ENCODE results near the gene DPP7. TPM values are rescaled to one million over a fixed set of nuclear protein-coding genes. Genes with fewer than 3 reads are reported as not detected.
"Not testable (repeated sequence)": the region's sequence is repeated elsewhere in the genome, so short reads cannot be mapped to it uniquely, and the experiment has no call there.

Gene DPP7
- total and polyA plus RNA-seq, 12 donors = 91.4 to 677 (median 125) TPM

DNA sequence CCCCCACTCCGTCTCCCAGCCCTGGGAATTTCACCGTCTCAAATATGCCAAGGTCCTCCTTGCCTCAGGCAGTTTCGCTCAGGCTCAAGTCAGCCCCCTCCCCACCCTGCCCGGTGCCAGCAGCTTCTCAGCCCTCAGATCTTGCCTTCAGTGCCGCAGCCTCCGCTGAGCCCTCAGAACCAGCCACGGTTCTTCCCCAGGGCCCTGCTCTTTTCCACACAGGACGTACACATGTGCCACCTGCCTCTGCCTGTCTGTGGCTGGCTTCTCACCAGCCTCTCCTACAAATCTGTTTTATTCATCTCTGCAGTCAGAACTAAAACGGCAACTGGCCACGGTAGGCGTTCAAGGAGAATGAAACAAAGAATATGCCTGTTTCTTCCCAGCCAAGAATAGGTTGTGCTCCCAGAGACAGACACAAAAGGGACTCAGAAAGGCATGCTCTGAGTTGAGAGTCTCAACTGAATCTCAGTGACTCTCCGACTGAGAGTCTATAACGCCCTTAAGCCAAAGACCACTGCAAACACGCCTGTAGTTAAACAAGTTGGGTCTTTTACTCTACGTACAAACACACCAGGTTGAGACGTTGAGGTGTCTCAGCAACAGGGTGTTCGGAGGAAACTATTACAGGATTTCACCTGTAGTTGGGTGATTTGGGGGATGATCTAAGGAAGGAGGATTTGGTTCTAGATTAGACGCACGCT lies 13.8 kb upstream of the DPP7 start:
- Histone ChIP-seq H3K4me3 (peak overlapping the region in 8 of 10 donors; percentile 65 to 94 (median 82)), H3K36me3 (no peaks in the 10 kb centered on the region), H3K27ac (peak overlapping the region in 6 of 10 donors; percentile 32 to 87 (median 74)), H3K27me3 (peaks cover 0 to 26% (median 10%) of the 10 kb centered on the region in 7 donors), H3K9me3 (peaks cover 0 to 15% (median 0%) of the 10 kb centered on the region in 11 donors), H3K4me1 (peaks cover 9 to 42% (median 28%) of the 10 kb centered on the region in 9 donors)
- ATAC-seq (no peak), DNase-seq (no peak)
- 74 to 75% methylated on average over 19 of the region's 19 CpGs for WGBS, 2 donors
- TF ChIP-seq, protein P1, sequence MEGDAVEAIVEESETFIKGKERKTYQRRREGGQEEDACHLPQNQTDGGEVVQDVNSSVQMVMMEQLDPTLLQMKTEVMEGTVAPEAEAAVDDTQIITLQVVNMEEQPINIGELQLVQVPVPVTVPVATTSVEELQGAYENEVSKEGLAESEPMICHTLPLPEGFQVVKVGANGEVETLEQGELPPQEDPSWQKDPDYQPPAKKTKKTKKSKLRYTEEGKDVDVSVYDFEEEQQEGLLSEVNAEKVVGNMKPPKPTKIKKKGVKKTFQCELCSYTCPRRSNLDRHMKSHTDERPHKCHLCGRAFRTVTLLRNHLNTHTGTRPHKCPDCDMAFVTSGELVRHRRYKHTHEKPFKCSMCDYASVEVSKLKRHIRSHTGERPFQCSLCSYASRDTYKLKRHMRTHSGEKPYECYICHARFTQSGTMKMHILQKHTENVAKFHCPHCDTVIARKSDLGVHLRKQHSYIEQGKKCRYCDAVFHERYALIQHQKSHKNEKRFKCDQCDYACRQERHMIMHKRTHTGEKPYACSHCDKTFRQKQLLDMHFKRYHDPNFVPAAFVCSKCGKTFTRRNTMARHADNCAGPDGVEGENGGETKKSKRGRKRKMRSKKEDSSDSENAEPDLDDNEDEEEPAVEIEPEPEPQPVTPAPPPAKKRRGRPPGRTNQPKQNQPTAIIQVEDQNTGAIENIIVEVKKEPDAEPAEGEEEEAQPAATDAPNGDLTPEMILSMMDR (IDR thresholded peaks at IDR 0.05) = no peak
- intact Hi-C loops (cut with DNase I) = no loop called here

DNA sequence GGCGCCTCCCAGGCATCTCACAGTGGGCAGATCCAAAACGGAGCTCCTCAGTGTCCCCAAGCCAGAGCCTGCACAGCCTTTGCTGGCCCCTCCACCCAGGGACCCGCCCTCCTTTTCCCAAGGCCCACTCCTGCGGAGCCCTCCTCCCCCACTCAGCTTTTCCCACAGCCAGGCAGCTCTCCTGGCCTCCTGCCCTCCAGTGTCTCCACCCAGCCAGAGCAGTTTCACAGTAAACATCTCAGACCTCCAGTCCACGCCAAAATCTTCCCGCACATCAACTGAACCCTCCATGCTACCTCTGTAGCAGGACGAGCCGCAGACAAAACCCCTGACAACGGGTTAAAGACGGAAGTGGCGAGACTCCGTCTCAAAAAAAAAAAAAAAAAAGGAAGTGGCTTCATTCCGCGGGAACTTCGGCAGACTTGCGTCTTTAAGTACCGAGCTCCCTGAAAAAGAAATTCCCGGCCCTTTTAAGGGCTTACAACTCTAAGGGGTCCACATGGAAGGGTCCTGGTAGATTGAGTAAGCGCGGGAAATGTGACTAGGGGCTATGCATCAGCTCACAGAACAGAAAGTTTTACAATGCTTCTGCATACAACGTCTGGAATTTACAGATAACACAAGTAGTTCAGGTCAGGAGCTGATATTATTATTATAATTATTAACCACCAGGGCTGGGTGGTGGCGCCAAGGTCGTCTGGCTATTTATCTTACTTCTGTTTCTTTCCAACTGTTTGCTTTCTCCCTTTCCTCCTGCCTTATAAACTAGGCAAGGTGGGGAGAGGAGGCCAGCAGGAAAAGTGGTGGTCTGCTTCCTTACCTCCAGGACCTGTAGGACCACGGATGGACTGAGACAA lies 13.0 kb upstream of the DPP7 start:
- peak overlapping the region in 8 of 10 donors; percentile 16 to 94 (median 44) for H3K4me3 ChIP-seq
- H3K27me3 ChIP-seq = peaks cover 0 to 19% (median 2%) of the 10 kb centered on the region in 7 donors
- no peaks in the 10 kb centered on the region for H3K36me3 ChIP-seq
- peaks cover 0 to 15% (median 0%) of the 10 kb centered on the region in 11 donors for H3K9me3 ChIP-seq
- ATAC-seq = peak in 3 of 8 donors; percentile 3 to 20 (median 12)
- peak overlapping the region in 7 of 10 donors; percentile 58 to 87 (median 70) for H3K27ac ChIP-seq
- H3K4me1 ChIP-seq = peaks cover 9 to 42% (median 28%) of the 10 kb centered on the region in 9 donors
- 31 to 32% methylated on average over 24 of the region's 24 CpGs for WGBS, 2 donors
- DNase-seq = no peak
- TF ChIP-seq, protein P1 (IDR thresholded peaks at IDR 0.05) = no peak
- intact Hi-C loops (cut with DNase I) = no loop called here

DNA sequence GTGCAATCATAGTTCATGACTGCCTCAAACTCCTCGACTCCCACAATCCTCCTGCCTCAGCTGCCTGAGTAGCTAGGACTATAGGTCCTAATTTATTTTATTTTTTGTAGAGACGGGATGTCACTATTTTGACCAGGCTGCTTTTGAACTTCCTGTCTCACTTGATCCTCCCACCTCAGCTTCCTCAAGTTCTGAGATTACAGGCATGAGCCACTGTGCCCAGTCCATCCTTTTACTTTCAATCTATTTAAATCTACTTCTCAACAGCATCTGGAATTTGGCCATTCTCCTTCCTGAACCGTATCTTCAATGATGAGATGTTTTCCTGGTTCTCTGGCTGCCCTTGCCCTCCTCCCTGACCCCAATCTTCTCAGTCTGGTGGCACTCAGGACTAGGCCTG lies 12.3 kb upstream of the DPP7 start:
- H3K27me3 ChIP-seq = peaks cover 0 to 14% (median 0%) of the 10 kb centered on the region in 7 donors
- ATAC-seq (no peak), DNase-seq (no peak)
- no peaks in the 10 kb centered on the region for H3K36me3 ChIP-seq
- H3K4me3 ChIP-seq = peak overlapping the region in 8 of 10 donors; percentile 16 to 94 (median 44)
- H3K4me1 ChIP-seq = peaks cover 9 to 42% (median 28%) of the 10 kb centered on the region in 9 donors
- peaks cover 0 to 15% (median 0%) of the 10 kb centered on the region in 11 donors for H3K9me3 ChIP-seq
- 31 to 47% methylated on average over 3 of the region's 3 CpGs for WGBS, 2 donors
- TF ChIP-seq, protein P1 (IDR thresholded peaks at IDR 0.05) = no peak
- H3K27ac ChIP-seq = peak overlapping the region in 7 of 10 donors; percentile 58 to 87 (median 70)
- intact Hi-C loops (cut with DNase I) = no loop called here

DNA sequence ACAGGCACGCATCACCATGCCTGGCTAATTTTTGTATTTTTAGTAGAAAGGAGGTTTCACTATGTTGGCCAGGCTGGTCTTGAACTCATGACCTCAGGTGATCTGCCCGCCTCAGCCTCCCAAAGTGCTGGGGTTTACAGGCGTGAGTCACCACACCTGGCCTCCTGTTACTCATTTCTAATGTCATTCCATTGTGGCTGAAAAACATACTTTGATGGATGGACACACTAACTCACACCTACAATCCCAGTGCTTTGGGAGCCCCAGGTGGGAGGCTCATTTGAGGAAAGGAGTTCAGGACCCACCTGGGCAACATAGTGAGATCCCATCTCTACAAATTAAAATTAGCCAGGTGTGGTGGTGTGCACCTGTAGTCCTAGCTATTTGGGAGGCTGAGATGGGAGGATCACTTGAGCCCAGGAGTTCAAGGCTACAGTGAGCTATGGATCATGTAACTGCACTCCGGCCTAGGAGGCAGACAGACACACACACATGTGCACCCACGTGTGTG lies 9.5 kb upstream of the DPP7 start:
- intact Hi-C loops (cut with DNase I) = loop anchor here in 6 of 10 donors (2.0 to 5.0 kb wide), 3 partner anchors 103 to 105 kb away; partner anchors contain the start of genes RNF224 (in 5 of the 6) and CYSRT1 (in 2 of the 6)
- WGBS, 2 donors = 92 to 95% methylated on average over 5 of the region's 5 CpGs

More for the DNA sequence above, 9.5 kb upstream of the DPP7 start:
- H3K27me3 ChIP-seq, DNase-seq, H3K27ac ChIP-seq, H3K9me3 ChIP-seq, ATAC-seq, H3K4me3 ChIP-seq, H3K36me3 ChIP-seq: not testable (repeated sequence)
- peaks cover 9 to 31% (median 26%) of the 10 kb centered on the region in 9 donors for H3K4me1 ChIP-seq

Data from heart right ventricle (tissue), 16 donors.